H9 (cell line): ENCODE results near the gene HEXD. TPM values are rescaled to one million over a fixed set of nuclear protein-coding genes. Genes with fewer than 3 reads are reported as not detected.

Source experiments
- DNase-seq: peaks from one replicate; pipeline ENCODE4 v3.0.0-alpha.2; 2017
- H2AFZ ChIP-seq: one replicate; pipeline ENCODE4 v1.6.1; 2013; ENCODE audit warnings: mild to moderate bottlenecking, low read length, control low read depth, moderate library complexity
- H2AK5ac ChIP-seq: 2 replicates; pipeline ENCODE4 v1.6.1; 2013; ENCODE audit warnings: low read length, control low read depth, mixed read lengths; ENCODE audit not compliant: insufficient read length
- H2BK120ac ChIP-seq: one replicate; pipeline ENCODE4 v1.6.1; 2013; ENCODE audit warnings: low read depth, mild to moderate bottlenecking, low read length, control low read depth, inconsistent platforms; ENCODE audit not compliant: poor library complexity, severe bottlenecking
- H2BK12ac ChIP-seq: 2 replicates; pipeline ENCODE4 v1.6.1; 2013; ENCODE audit warnings: low read length, control low read depth, mixed read lengths, low read depth; ENCODE audit not compliant: insufficient read length
- H2BK15ac ChIP-seq: 2 replicates; pipeline ENCODE4 v1.6.1; 2013; ENCODE audit warnings: low read depth, low read length, control low read depth
- H2BK20ac ChIP-seq: one replicate; pipeline ENCODE4 v1.6.1; 2013; ENCODE audit warnings: low read depth, mild to moderate bottlenecking, low read length, control low read depth, inconsistent platforms; ENCODE audit not compliant: poor library complexity, severe bottlenecking
- H2BK5ac ChIP-seq: 2 replicates; pipeline ENCODE4 v1.6.1; 2013; ENCODE audit warnings: low read length, control low read depth, mixed read lengths; ENCODE audit not compliant: insufficient read length
- H3K14ac ChIP-seq: 2 replicates; pipeline ENCODE4 v1.6.1; 2013; ENCODE audit warnings: low read length, control low read depth; ENCODE audit not compliant: insufficient read depth
- H3K18ac ChIP-seq: 2 replicates; pipeline ENCODE4 v1.6.1; 2013; ENCODE audit warnings: low read depth, mild to moderate bottlenecking, mixed read lengths, low read length, control low read depth; ENCODE audit not compliant: insufficient read length
- H3K23ac ChIP-seq: 2 replicates; pipeline ENCODE4 v1.6.1; 2013; ENCODE audit warnings: low read length, control low read depth, mixed read lengths, low read depth; ENCODE audit not compliant: insufficient read length
- H3K23me2 ChIP-seq: 2 replicates; pipeline ENCODE4 v1.6.1; 2013; ENCODE audit warnings: low read depth, mild to moderate bottlenecking, mixed read lengths, low read length, control low read depth; ENCODE audit not compliant: insufficient read length, poor library complexity, severe bottlenecking
- H3K27ac ChIP-seq: 2 replicates; pipeline ENCODE4 v1.5.1; 2013; ENCODE audit warnings: low read length, control low read depth, mixed read lengths, low read depth; ENCODE audit not compliant: insufficient read length
- H3K27me3 ChIP-seq: 2 replicates; pipeline ENCODE4 v1.6.1; 2013; ENCODE audit warnings: low read length, control low read depth, inconsistent platforms; ENCODE audit not compliant: insufficient read depth
- H3K4ac ChIP-seq: 2 replicates; pipeline ENCODE4 v1.6.1; 2013; ENCODE audit warnings: low read depth, mild to moderate bottlenecking, control low read depth, inconsistent platforms, low read length, moderate library complexity
- H3K4me1 ChIP-seq: 2 replicates; pipeline ENCODE4 v1.6.1; 2013; ENCODE audit warnings: low read length, control low read depth, inconsistent platforms; ENCODE audit not compliant: insufficient read depth
- H3K4me2 ChIP-seq: 2 replicates; pipeline ENCODE4 v1.6.1; 2013; ENCODE audit warnings: low read length, control low read depth, mixed read lengths; ENCODE audit not compliant: insufficient read length, insufficient read depth
- H3K56ac ChIP-seq: 2 replicates; pipeline ENCODE4 v1.6.1; 2013; ENCODE audit warnings: low read depth, mild to moderate bottlenecking, mixed read lengths, low read length, control low read depth; ENCODE audit not compliant: insufficient read length
- H3K79me1 ChIP-seq: 2 replicates; pipeline ENCODE4 v1.6.1; 2013; ENCODE audit warnings: low read depth, mild to moderate bottlenecking, moderate library complexity, low read length, control low read depth, inconsistent platforms; ENCODE audit not compliant: insufficient read depth, poor library complexity, severe bottlenecking
- H3K79me2 ChIP-seq: 2 replicates; pipeline ENCODE4 v1.6.1; 2013; ENCODE audit warnings: low read length, control low read depth, inconsistent platforms; ENCODE audit not compliant: insufficient read depth
- H3K9ac ChIP-seq: 2 replicates; pipeline ENCODE4 v1.6.1; 2013; ENCODE audit warnings: low read length, control low read depth, mixed read lengths; ENCODE audit not compliant: insufficient read length; ENCODE audit errors: extremely low read depth
- H3K9me3 ChIP-seq: one replicate; pipeline ENCODE4 v1.6.1; 2013; ENCODE audit warnings: low read depth, low read length, inconsistent platforms; ENCODE audit not compliant: control insufficient read depth
- H3T11ph ChIP-seq: one replicate; pipeline ENCODE4 v1.6.1; 2013; ENCODE audit warnings: mild to moderate bottlenecking, low read length, control low read depth, inconsistent platforms
- H4K20me1 ChIP-seq: one replicate; pipeline ENCODE4 v1.6.1; 2013; ENCODE audit not compliant: control insufficient read depth, insufficient read length, insufficient read depth
- H4K5ac ChIP-seq: 2 replicates; pipeline ENCODE4 v1.6.1; 2013; ENCODE audit warnings: low read depth, mild to moderate bottlenecking, mixed read lengths, low read length, control low read depth; ENCODE audit not compliant: insufficient read length
- H4K8ac ChIP-seq: replicated peaks from 2 replicates; pipeline ENCODE4 v1.6.1; 2013; ENCODE audit warnings: low read length, control low read depth, mixed read lengths, low read depth; ENCODE audit not compliant: insufficient read length
- H4K91ac ChIP-seq: 2 replicates; pipeline ENCODE4 v1.6.1; 2013; ENCODE audit warnings: low read depth, mild to moderate bottlenecking, moderate library complexity, mixed read lengths, low read length, control low read depth; ENCODE audit not compliant: insufficient read length
- H3K27ac Mint-ChIP-seq, 3 experiments: 2 replicates in 2 of 3; 3 replicates in 1 of 3; pipeline ENCODE4 v1.8.0; 2020 to 2021; ENCODE audit warnings: mixed read lengths in 3 of 3, mild to moderate bottlenecking in 1 of 3, moderate library complexity in 1 of 3
- H3K27me3 Mint-ChIP-seq: 2 replicates; pipeline ENCODE4 v1.8.0; 2021; ENCODE audit warnings: low read depth, mild to moderate bottlenecking, moderate library complexity, mixed read lengths
- H3K36me3 Mint-ChIP-seq, 3 experiments: 2 replicates in 2 of 3; 3 replicates in 1 of 3; pipeline ENCODE4 v1.8.0; 2020 to 2021; ENCODE audit warnings: low read depth in 3 of 3, mixed read lengths in 3 of 3; ENCODE audit not compliant: insufficient read depth in 1 of 3
- H3K4me1 Mint-ChIP-seq, 2 experiments: 2 replicates each; pipeline ENCODE4 v1.8.0; 2020; ENCODE audit warnings: mixed read lengths in 2 of 2
- H3K4me3 Mint-ChIP-seq, 2 experiments: 2 replicates in 1 of 2; 3 replicates in 1 of 2; pipeline ENCODE4 v1.8.0; 2020 to 2021; ENCODE audit warnings: mild to moderate bottlenecking in 2 of 2, mixed read lengths in 2 of 2, moderate library complexity in 1 of 2
- H3K9me3 Mint-ChIP-seq, 2 experiments: 2 replicates in 1 of 2; 3 replicates in 1 of 2; pipeline ENCODE4 v1.8.0; 2020; ENCODE audit warnings: mild to moderate bottlenecking in 2 of 2, mixed read lengths in 2 of 2, moderate library complexity in 1 of 2
- WGBS: extraction: QIAGEN DNeasy Blood & Tissue Kit; methylation state at CpG from one replicate; pipeline ENCODE4 v1.1.7; 2013; ENCODE audit warnings: missing lambda C conversion rate, low lambda C conversion rate, mixed read lengths; ENCODE audit not compliant: insufficient read length; ENCODE audit errors: extremely low coverage; 5-methylcytosine and 5-hydroxymethylcytosine counted together
- total RNA-seq: library from RNA; stranded (reverse); gene quantifications from 2 replicates; pipeline ENCODE4 v1.2.1, GENCODE V29; 2021
- TF ChIP-seq, protein P1 (sequence below): fragments of 200-600 bp; sonication (generic); conservative IDR thresholded peaks from 3 replicates; pipeline ENCODE4 v1.8.0; 2021; ENCODE audit warnings: antibody characterized with exemption, mild to moderate bottlenecking

HEXD gene
- total RNA-seq, 1 experiment from 2014 or later, result 23.2 TPM

DNA sequence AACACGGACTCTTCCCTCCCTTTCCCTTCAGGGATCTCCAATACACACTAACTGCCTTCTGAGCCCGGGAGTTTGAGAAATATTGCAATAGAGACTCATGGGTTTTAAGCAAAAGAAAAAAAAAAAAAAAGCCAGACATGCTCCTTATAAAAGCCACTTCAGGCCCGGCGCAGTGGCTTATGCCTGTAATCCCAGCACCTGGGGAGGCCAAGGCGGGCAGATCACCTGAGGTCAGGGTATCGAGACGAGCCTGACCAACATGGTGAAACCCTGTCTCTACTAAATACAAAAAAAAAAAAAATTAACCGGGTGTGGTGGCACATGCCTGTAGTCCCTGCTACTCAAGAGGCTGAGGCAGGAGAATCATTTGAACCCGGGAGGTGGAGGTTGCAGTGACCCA lies 2.4 kb upstream of the HEXD start:
- Histone ChIP-seq H3K79me2 (no peaks in the 10 kb centered on the region), H3K56ac (no peak overlapping the region), H3K23me2 (peaks cover 3% of the 10 kb centered on the region), H2BK20ac (no peak overlapping the region), H4K20me1 (no peaks in the 10 kb centered on the region), H3T11ph (no peak overlapping the region), H3K79me1 (no peaks in the 10 kb centered on the region), H2AK5ac (no peak overlapping the region), H3K23ac (no peak overlapping the region), H3K27ac (no peak overlapping the region), H2BK12ac (no peak overlapping the region), H3K4me2 (no peak overlapping the region), H2AFZ (no peak overlapping the region), H3K4me1 (no peaks in the 10 kb centered on the region), H2BK15ac (no peak overlapping the region), H4K91ac (no peak overlapping the region), H3K18ac (no peak overlapping the region), H3K9me3 (no peaks in the 10 kb centered on the region), H3K9ac (no peak overlapping the region), H3K4ac (no peak overlapping the region), H4K8ac (no peak overlapping the region), H2BK120ac (no peak overlapping the region), H2BK5ac (no peak overlapping the region), H3K14ac (no peak overlapping the region), H4K5ac (no peak overlapping the region), H3K27me3 (no peaks in the 10 kb centered on the region)
- DNase-seq, result no peak
- H3K27me3 Mint-ChIP-seq, result peaks cover 3% of the 10 kb centered on the region
- H3K9me3 Mint-ChIP-seq, result no peaks in the 10 kb centered on the region; a peak in 2 of 5 replicates
- TF ChIP-seq, protein P1, sequence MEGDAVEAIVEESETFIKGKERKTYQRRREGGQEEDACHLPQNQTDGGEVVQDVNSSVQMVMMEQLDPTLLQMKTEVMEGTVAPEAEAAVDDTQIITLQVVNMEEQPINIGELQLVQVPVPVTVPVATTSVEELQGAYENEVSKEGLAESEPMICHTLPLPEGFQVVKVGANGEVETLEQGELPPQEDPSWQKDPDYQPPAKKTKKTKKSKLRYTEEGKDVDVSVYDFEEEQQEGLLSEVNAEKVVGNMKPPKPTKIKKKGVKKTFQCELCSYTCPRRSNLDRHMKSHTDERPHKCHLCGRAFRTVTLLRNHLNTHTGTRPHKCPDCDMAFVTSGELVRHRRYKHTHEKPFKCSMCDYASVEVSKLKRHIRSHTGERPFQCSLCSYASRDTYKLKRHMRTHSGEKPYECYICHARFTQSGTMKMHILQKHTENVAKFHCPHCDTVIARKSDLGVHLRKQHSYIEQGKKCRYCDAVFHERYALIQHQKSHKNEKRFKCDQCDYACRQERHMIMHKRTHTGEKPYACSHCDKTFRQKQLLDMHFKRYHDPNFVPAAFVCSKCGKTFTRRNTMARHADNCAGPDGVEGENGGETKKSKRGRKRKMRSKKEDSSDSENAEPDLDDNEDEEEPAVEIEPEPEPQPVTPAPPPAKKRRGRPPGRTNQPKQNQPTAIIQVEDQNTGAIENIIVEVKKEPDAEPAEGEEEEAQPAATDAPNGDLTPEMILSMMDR, result no peak
- peaks cover 14 to 23% of the 10 kb centered on the region in 2 experiments for H3K4me1 Mint-ChIP-seq
- no peak overlapping the region for H3K4me3 Mint-ChIP-seq
- WGBS, result no CpG with 5 or more reads among the region's 9 CpGs
- no peak overlapping the region for H3K27ac Mint-ChIP-seq
- H3K36me3 Mint-ChIP-seq, result peaks cover 11 to 20% (median 14%) of the 10 kb centered on the region in 3 experiments; a peak in 6 of 7 replicates
